ENCODE data around the gene R3HCC1L. TPM values are rescaled to one million over a fixed set of nuclear protein-coding genes. Genes with fewer than 3 reads are reported as not detected.

Gene R3HCC1L
- total and polyA plus RNA-seq, 9 of the 15 experiments (the other 6 are each of a cell fraction or from before 2014, with no cell fraction given) = 9.1 to 17.8 (median 12.6) TPM

DNA sequence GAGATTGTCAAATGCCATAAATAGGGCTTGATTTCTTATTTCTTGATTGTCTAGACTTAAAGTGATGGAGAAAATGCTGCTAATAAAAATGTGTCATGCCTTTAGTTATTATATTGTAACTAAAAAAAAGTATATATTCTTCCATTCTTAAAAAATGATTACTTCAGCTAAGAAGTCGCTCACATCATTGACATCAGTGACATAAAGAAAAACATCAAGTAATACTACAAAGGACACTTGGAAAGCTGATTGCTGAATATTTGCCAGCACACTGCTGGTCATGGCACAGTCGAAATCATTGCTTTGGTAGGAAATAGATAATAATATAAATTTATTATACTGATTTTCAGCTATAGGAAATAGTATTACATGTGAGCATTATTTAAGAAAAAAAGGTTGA, 70.9 kb downstream of the R3HCC1L start (continued):
- TF ChIP-seq, protein P1, sequence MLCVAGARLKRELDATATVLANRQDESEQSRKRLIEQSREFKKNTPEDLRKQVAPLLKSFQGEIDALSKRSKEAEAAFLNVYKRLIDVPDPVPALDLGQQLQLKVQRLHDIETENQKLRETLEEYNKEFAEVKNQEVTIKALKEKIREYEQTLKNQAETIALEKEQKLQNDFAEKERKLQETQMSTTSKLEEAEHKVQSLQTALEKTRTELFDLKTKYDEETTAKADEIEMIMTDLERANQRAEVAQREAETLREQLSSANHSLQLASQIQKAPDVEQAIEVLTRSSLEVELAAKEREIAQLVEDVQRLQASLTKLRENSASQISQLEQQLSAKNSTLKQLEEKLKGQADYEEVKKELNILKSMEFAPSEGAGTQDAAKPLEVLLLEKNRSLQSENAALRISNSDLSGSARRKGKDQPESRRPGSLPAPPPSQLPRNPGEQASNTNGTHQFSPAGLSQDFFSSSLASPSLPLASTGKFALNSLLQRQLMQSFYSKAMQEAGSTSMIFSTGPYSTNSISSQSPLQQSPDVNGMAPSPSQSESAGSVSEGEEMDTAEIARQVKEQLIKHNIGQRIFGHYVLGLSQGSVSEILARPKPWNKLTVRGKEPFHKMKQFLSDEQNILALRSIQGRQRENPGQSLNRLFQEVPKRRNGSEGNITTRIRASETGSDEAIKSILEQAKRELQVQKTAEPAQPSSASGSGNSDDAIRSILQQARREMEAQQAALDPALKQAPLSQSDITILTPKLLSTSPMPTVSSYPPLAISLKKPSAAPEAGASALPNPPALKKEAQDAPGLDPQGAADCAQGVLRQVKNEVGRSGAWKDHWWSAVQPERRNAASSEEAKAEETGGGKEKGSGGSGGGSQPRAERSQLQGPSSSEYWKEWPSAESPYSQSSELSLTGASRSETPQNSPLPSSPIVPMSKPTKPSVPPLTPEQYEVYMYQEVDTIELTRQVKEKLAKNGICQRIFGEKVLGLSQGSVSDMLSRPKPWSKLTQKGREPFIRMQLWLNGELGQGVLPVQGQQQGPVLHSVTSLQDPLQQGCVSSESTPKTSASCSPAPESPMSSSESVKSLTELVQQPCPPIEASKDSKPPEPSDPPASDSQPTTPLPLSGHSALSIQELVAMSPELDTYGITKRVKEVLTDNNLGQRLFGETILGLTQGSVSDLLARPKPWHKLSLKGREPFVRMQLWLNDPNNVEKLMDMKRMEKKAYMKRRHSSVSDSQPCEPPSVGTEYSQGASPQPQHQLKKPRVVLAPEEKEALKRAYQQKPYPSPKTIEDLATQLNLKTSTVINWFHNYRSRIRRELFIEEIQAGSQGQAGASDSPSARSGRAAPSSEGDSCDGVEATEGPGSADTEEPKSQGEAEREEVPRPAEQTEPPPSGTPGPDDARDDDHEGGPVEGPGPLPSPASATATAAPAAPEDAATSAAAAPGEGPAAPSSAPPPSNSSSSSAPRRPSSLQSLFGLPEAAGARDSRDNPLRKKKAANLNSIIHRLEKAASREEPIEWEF (CRISPR knock-in tag; IDR thresholded peaks at IDR 0.05) = no peak
- TF ChIP-seq, protein P2, sequence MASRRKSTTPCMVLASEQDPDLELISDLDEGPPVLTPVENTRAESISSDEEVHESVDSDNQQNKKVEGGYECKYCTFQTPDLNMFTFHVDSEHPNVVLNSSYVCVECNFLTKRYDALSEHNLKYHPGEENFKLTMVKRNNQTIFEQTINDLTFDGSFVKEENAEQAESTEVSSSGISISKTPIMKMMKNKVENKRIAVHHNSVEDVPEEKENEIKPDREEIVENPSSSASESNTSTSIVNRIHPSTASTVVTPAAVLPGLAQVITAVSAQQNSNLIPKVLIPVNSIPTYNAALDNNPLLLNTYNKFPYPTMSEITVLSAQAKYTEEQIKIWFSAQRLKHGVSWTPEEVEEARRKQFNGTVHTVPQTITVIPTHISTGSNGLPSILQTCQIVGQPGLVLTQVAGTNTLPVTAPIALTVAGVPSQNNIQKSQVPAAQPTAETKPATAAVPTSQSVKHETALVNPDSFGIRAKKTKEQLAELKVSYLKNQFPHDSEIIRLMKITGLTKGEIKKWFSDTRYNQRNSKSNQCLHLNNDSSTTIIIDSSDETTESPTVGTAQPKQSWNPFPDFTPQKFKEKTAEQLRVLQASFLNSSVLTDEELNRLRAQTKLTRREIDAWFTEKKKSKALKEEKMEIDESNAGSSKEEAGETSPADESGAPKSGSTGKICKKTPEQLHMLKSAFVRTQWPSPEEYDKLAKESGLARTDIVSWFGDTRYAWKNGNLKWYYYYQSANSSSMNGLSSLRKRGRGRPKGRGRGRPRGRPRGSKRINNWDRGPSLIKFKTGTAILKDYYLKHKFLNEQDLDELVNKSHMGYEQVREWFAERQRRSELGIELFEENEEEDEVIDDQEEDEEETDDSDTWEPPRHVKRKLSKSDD (conservative IDR thresholded peaks at IDR 0.05; ENCODE audit: low read length) = no peak
- no peak for TF ChIP-seq HNRNPUL1 (IDR thresholded peaks at IDR 0.05; ENCODE audit: low read length)
- TF ChIP-seq XRCC4 (IDR thresholded peaks at IDR 0.05; ENCODE audit: extremely low read depth, insufficient read depth, insufficient read length) = no peak
